ENCODE results near the gene ZNF543.
"Not testable (repeated sequence)": the region's sequence is repeated elsewhere in the genome, so short reads cannot be mapped to it uniquely, and the experiment has no call there.

ZNF543 gene

GRCh38 chr19:57319869-57320179, 448 bp upstream of the ZNF543 start:
- no peak for DNase-seq (ENCODE audit: low spot score)

GRCh38 chr19:57321116-57321515, 844 bp downstream of the ZNF543 start:
- no peak for DNase-seq (ENCODE audit: low spot score)
- FAIRE-seq = no peak

More at GRCh38 chr19:57319869-57320179, 448 bp upstream of the ZNF543 start:
- no peak for FAIRE-seq

GRCh38 chr19:57321751-57322150, 1.5 kb downstream of the ZNF543 start:
- no peak for DNase-seq (ENCODE audit: low spot score)
- FAIRE-seq = no peak

- DNase-seq (ENCODE audit: low spot score) = no peak
- no peak for FAIRE-seq
These were observed 4.7 kb downstream of the ZNF543 start for GRCh38 chr19:57324992-57325391.

GRCh38 chr19:57327993-57328392, 7.7 kb downstream of the ZNF543 start:
- DNase-seq (ENCODE audit: low spot score) (no peak), FAIRE-seq (no peak)

- DNase-seq (ENCODE audit: low spot score) = no peak
- FAIRE-seq = no peak
These were observed 13.9 kb downstream of the ZNF543 start for GRCh38 chr19:57334191-57334590.

GRCh38 chr19:57338877-57339276, 18.6 kb downstream of the ZNF543 start:
- no peak for FAIRE-seq
- DNase-seq (ENCODE audit: low spot score) = no peak

GRCh38 chr19:57342582-57342981, 22.3 kb downstream of the ZNF543 start:
- FAIRE-seq = no peak
- DNase-seq (ENCODE audit: low spot score) = no peak

GRCh38 chr19:57348136-57348535, 27.9 kb downstream of the ZNF543 start:
- DNase-seq (ENCODE audit: low spot score) (no peak), FAIRE-seq (no peak)

GRCh38 chr19:57350877-57351805, 30.9 kb downstream of the ZNF543 start, which contains the start of gene ZNF304:
ZNF304 (plus strand) TSS chr19:57351271; CDS start chr19:57351665, 394 bp downstream.
- FAIRE-seq (no peak), DNase-seq (ENCODE audit: low spot score) (peak; percentile 95)

GRCh38 chr19:57351867-57352266, 31.6 kb downstream of the ZNF543 start:
- DNase-seq (ENCODE audit: low spot score) (no peak), FAIRE-seq (no peak)

GRCh38 chr19:57355916-57356315, 35.6 kb downstream of the ZNF543 start:
- FAIRE-seq (no peak), DNase-seq (ENCODE audit: low spot score) (no peak)

GRCh38 chr19:57357406-57357805, 37.1 kb downstream of the ZNF543 start:
- DNase-seq (ENCODE audit: low spot score) = no peak
- FAIRE-seq = no peak

- no peak for DNase-seq (ENCODE audit: low spot score)
- FAIRE-seq = no peak
These were observed 39.0 kb downstream of the ZNF543 start for GRCh38 chr19:57359300-57359699.

- no peak for DNase-seq (ENCODE audit: low spot score)
- FAIRE-seq = no peak
These were observed 42.1 kb downstream of the ZNF543 start for GRCh38 chr19:57362419-57362818.

- DNase-seq (ENCODE audit: low spot score) (peak; percentile 93), FAIRE-seq (peak; percentile 95)
These were observed 42.9 kb downstream of the ZNF543 start, which contains the start of the genes TRAPPC2B and ZNF547 for GRCh38 chr19:57362997-57363687. TRAPPC2B (plus strand) TSS chr19:57363551; CDS start chr19:57364834, 1,283 bp downstream. ZNF547 (plus strand) TSS chr19:57363551; CDS start chr19:57368556, 5,005 bp downstream.

GRCh38 chr19:57363688-57364181, 43.5 kb downstream of the ZNF543 start:
- no peak for FAIRE-seq
- peak; percentile 7 for DNase-seq (ENCODE audit: low spot score)

GRCh38 chr19:57366776-57367175, 46.5 kb downstream of the ZNF543 start:
- DNase-seq (ENCODE audit: low spot score) = no peak
- no peak for FAIRE-seq

GRCh38 chr19:57374179-57374578, 53.9 kb downstream of the ZNF543 start:
- FAIRE-seq (no peak), DNase-seq (ENCODE audit: low spot score) (no peak)

GRCh38 chr19:57374647-57375046, 54.4 kb downstream of the ZNF543 start:
- FAIRE-seq; DNase-seq (ENCODE audit: low spot score): not testable (repeated sequence)

- FAIRE-seq (no peak), DNase-seq (ENCODE audit: low spot score) (no peak)
These were observed 55.9 kb downstream of the ZNF543 start for GRCh38 chr19:57376151-57376550.
